K562 (cell line): ENCODE data around the gene SPTBN4. TPM values are rescaled to one million over a fixed set of nuclear protein-coding genes. Genes with fewer than 3 reads are reported as not detected.
A peak's percentile ranks its signal among the peaks of the same experiment; 100 is the strongest.

Source experiments
- ATAC-seq: fragments of 200-7000 bp; cut with Tn5 transposase; 3 replicates; pipeline ENCODE4 v1.9.1; 2020; ENCODE audit warnings: moderate library complexity
- BruUV-seq: library from RNA; stranded (reverse); fragments of 400-500 nt; replicated peaks from 2 replicates; lab custom pipeline; 2021; lab: Mats Ljungman, UMichigan
- CTCF ChIA-PET: fragments of 300-600 bp; formaldehyde crosslinking; extraction: SDS; loops from one replicate; lab custom pipeline; 2021; ENCODE audit warnings: low intra/inter-chr PET ratio; lab: Yijun Ruan, JAX
- POLR2A ChIA-PET: fragments of 300-600, 350-650 bp; sonication (Branson Sonifier 250); formaldehyde crosslinking; extraction: SDS; loops from one replicate; lab custom pipeline; 2021; ENCODE audit warnings: antibody characterized with exemption, inconsistent platforms; lab: Yijun Ruan, JAX
- DNase-seq, 4 experiments: peaks; one replicate each; pipeline versions ENCODE4 v3.0.0 to v3.0.0-alpha.2; 2011 to 2018; ENCODE audit warnings: low spot score in 3 of 4, mixed read lengths in 3 of 4; ENCODE audit errors: extremely low read depth in 1 of 4
- FAIRE-seq: peaks from 2 replicates; lab custom pipeline; 2011; peaks lifted over from hg19 to GRCh38; lab: Jason Lieb, UNC
- H2AFZ ChIP-seq: 2 replicates; pipeline ENCODE4 v1.6.0; 2011; ENCODE audit warnings: low read depth, low read length, control low read depth, inconsistent platforms
- H3K27ac ChIP-seq: fragments of 200-600 bp; 3 replicates; pipeline ENCODE4 v1.8.0; 2011; ENCODE audit warnings: low read depth, mild to moderate bottlenecking, control low read depth, inconsistent platforms, low read length, moderate library complexity, mixed read lengths; ENCODE audit errors: extremely low read depth
- H3K27me3 ChIP-seq, 2 experiments: fragments of 300-600 bp in 1 of 2; 2 replicates in 1 of 2; 3 replicates in 1 of 2; pipeline versions ENCODE4 v1.6.0 to v1.8.0; 2011; ENCODE audit warnings: inconsistent platforms in 2 of 2, low read length in 2 of 2, mild to moderate bottlenecking in 1 of 2, mixed read lengths in 1 of 2, moderate library complexity in 1 of 2; ENCODE audit not compliant: control insufficient read depth in 2 of 2, insufficient read depth in 2 of 2
- H3K36me3 ChIP-seq: fragments of 300-600 bp; 3 replicates; pipeline ENCODE4 v1.8.0; 2011; ENCODE audit warnings: mild to moderate bottlenecking, low read length, inconsistent platforms; ENCODE audit not compliant: control insufficient read depth, insufficient read depth
- H3K4me1 ChIP-seq, 2 experiments: fragments of 200-600 bp in 1 of 2; replicated peaks in 1 of 2; 2 replicates in 1 of 2; 3 replicates in 1 of 2; pipeline versions ENCODE4 v1.5.1 to v1.8.0; 2011; ENCODE audit warnings: inconsistent platforms in 2 of 2, low read length in 2 of 2, mild to moderate bottlenecking in 1 of 2, mixed read lengths in 1 of 2, moderate library complexity in 1 of 2; ENCODE audit not compliant: control insufficient read depth in 2 of 2, insufficient read depth in 2 of 2
- H3K4me2 ChIP-seq: 2 replicates; pipeline ENCODE4 v1.6.1; 2011; ENCODE audit warnings: low read length, control low read depth, inconsistent platforms, mixed read lengths; ENCODE audit not compliant: insufficient read depth
- H3K4me3 ChIP-seq: fragments of 200-600 bp; sonication (generic), shearing (Covaris generic); 2 replicates; pipeline ENCODE4 v1.5.1; 2016; ENCODE audit warnings: control low read depth, inconsistent platforms
- H3K79me2 ChIP-seq: fragments of 200-600 bp; 3 replicates; pipeline ENCODE4 v1.8.0; 2011; ENCODE audit warnings: low read length, inconsistent platforms; ENCODE audit not compliant: control insufficient read depth, insufficient read depth
- H3K9ac ChIP-seq, 2 experiments: 2 replicates each; pipeline versions ENCODE4 v1.6.0 to v1.6.1; 2011; ENCODE audit warnings: low read depth in 2 of 2, low read length in 2 of 2, control low read depth in 1 of 2, inconsistent platforms in 1 of 2, mild to moderate bottlenecking in 1 of 2, mixed read lengths in 1 of 2; ENCODE audit not compliant: insufficient read depth in 1 of 2
- H3K9me1 ChIP-seq: one replicate; pipeline ENCODE4 v1.6.0; 2011; ENCODE audit warnings: inconsistent platforms, mild to moderate bottlenecking, low read length, moderate library complexity; ENCODE audit not compliant: control insufficient read depth, insufficient read depth
- H3K9me3 ChIP-seq: replicated peaks from 2 replicates; pipeline ENCODE4 v1.5.1; 2011; ENCODE audit warnings: low read depth, low read length, inconsistent platforms; ENCODE audit not compliant: control insufficient read depth, insufficient read depth
- H4K20me1 ChIP-seq: replicated peaks from 2 replicates; pipeline ENCODE4 v1.6.1; 2011; ENCODE audit warnings: low read length, inconsistent platforms, mixed read lengths; ENCODE audit not compliant: control insufficient read depth, insufficient read depth
- HES1 ChIP-seq: fragments of 450-650 bp; IDR thresholded peaks from 2 replicates; pipeline ENCODE4 v1.6.1; 2016; ENCODE audit warnings: low read depth, mild to moderate bottlenecking, moderate library complexity
- HNRNPL ChIP-seq: fragments of 200-400 bp; formaldehyde crosslinking; IDR thresholded peaks from 2 replicates; pipeline ENCODE4 v1.6.1; 2017; ENCODE audit warnings: low read depth, mild to moderate bottlenecking, low read length
- POLR2G ChIP-seq: fragments of 200-400 bp; formaldehyde crosslinking; IDR thresholded peaks from 2 replicates; pipeline ENCODE4 v1.6.1; 2017; ENCODE audit warnings: low read depth, mild to moderate bottlenecking, antibody characterized with exemption, low read length, moderate library complexity
- RBFOX2 ChIP-seq: fragments of 200-400 bp; formaldehyde crosslinking; IDR thresholded peaks from 2 replicates; pipeline ENCODE4 v1.6.1; 2017; ENCODE audit warnings: low read depth, mild to moderate bottlenecking, low read length, moderate library complexity
- ZBTB17 ChIP-seq: fragments of 450-650 bp; formaldehyde crosslinking; IDR thresholded peaks from 2 replicates; pipeline ENCODE4 v1.4.0; 2020; ENCODE audit warnings: mild to moderate bottlenecking
- ZKSCAN3 ChIP-seq: fragments of 250-450 bp; sonication (Bioruptor Pico); IDR thresholded peaks from 2 replicates; pipeline ENCODE4 v1.4.0; 2020
- ZNF274 ChIP-seq: IDR thresholded peaks from 2 replicates; pipeline ENCODE4 v1.6.1; 2011; ENCODE audit warnings: low read depth, mild to moderate bottlenecking, low read length, moderate library complexity, borderline replicate concordance
- WGBS: fragments of 100-300 bp; shearing (Covaris generic); methylation state at CpG from one replicate; pipeline ENCODE4 v1.1.6; 2016; ENCODE audit warnings: low coverage, mixed read lengths; ENCODE audit not compliant: insufficient coverage; ENCODE audit errors: missing lambda C conversion rate; 5-methylcytosine and 5-hydroxymethylcytosine counted together
- in situ Hi-C: fragments of 300-500 bp; cut with MboI; formaldehyde crosslinking; loops from 4 replicates; pipeline ENCODE4 v1.15.0; 2018; ENCODE audit warnings: inconsistent platforms, mixed read lengths
- intact Hi-C: fragments of 100-400 bp; cut with micrococcal nuclease; formaldehyde crosslinking; loops from 2 replicates; pipeline ENCODE4 v1.14.2; 2022
- polyA plus RNA-seq, 8 experiments: library from polyadenylated mRNA; depleted of rRNA in 4 of 8; stranded (reverse) in 5 of 8; unstranded in 3 of 8; fragments of >200 nt; fragmentation: Nextera tagmentation in 2 of 8; fragmentation: Illumina TruSeq in 1 of 8; extraction: Ambion mirVana in 2 of 8; extraction: Trizol in 1 of 8; gene quantifications; 2 replicates each; pipeline versions ENCODE4 v1.2.1 to v1.2.3, GENCODE V29; 2011 to 2014; ENCODE audit warnings: inconsistent platforms in 1 of 8, missing spikeins in 1 of 8
- total RNA-seq, 7 experiments: library from RNA; depleted of rRNA in 6 of 7; stranded (reverse); fragments of >200 nt in 6 of 7; fragmentation: Illumina TruSeq in 2 of 7; extraction: Trizol in 2 of 7; gene quantifications; 2 replicates each; pipeline versions ENCODE4 v1.2.1 to v1.2.3, GENCODE V29; 2011 to 2021; ENCODE audit warnings: low replicate concordance in 1 of 7

The SPTBN4 gene
- total and polyA plus RNA-seq, 9 of the 15 experiments (the other 6 are each of a cell fraction or from before 2014, with no cell fraction given), result 0.01 to 1.5 (median 0.86) TPM

- no peaks in the 10 kb centered on the region for H3K9me3 ChIP-seq
- no peak overlapping the region for H3K4me2 ChIP-seq
- 93% methylated on average over 17 of the region's 24 CpGs for WGBS
- H3K36me3 ChIP-seq, result peaks cover 68% of the 10 kb centered on the region; the same call in 2 of the 3 replicates
- CTCF ChIA-PET, result no interaction called here
- no peak for ATAC-seq
- peak overlapping the region in 1 of 2 experiments; percentile 75; a peak in 2 of 4 replicates for H3K9ac ChIP-seq
- intact Hi-C loops, result no loop called here
- H3K4me1 ChIP-seq, result peaks cover 31 to 43% of the 10 kb centered on the region in 2 experiments
- no peak overlapping the region for H3K4me3 ChIP-seq
- TF ChIP-seq HNRNPL (peak; percentile 67), ZBTB17 (CRISPR knock-in tag) (no peak), POLR2G (peak; percentile 60), ZNF274 (no peak), ZKSCAN3 (CRISPR knock-in tag) (no peak), RBFOX2 (peak; percentile 53), HES1 (no peak)
- TF ChIP-seq, all 486 proteins: peak for 3
- POLR2A ChIA-PET, result interaction anchor here (0.5 to 2.6 kb wide), 2 partner anchors 7 to 176 kb away, joined by 3 to 7 read pairs; no protein-coding TSS in a partner anchor
- H2AFZ ChIP-seq, result no peak overlapping the region
- BruUV-seq, result no TSS peak
- no peak for DNase-seq
- no peak overlapping the region for H3K27ac ChIP-seq
- no peaks in the 10 kb centered on the region for H4K20me1 ChIP-seq
- no peaks in the 10 kb centered on the region for H3K27me3 ChIP-seq
- no peaks in the 10 kb centered on the region for H3K9me1 ChIP-seq
- FAIRE-seq, result no peak
- no peaks in the 10 kb centered on the region for H3K79me2 ChIP-seq
- in situ Hi-C loops, result no loop called here
Measured at GRCh38 chr19:40621966-40622772, 155.4 kb downstream of the SPTBN4 start.
